ENCODE data around the gene OMA1. TPM values are rescaled to one million over a fixed set of nuclear protein-coding genes. Genes with fewer than 3 reads are reported as not detected.

The OMA1 gene
- total and polyA plus RNA-seq, 7 donors: 10.6 to 74.9 (median 34.3) TPM

GRCh38 chr1:58468612-58469011 lies 77.9 kb downstream of the OMA1 start:
- no peak for DNase-seq
- H3K27ac ChIP-seq: no peak overlapping the region
- no peaks in the 10 kb centered on the region for H3K9me3 ChIP-seq
- H3K4me1 ChIP-seq: peaks cover 0 to 11% (median 0%) of the 10 kb centered on the region in 4 donors
- H3K4me3 ChIP-seq: no peak overlapping the region
- no peaks in the 10 kb centered on the region for H3K36me3 ChIP-seq
- WGBS, 2 donors: 74% methylated on average over 5 of the region's 5 CpGs
- H3K27me3 ChIP-seq: no peaks in the 10 kb centered on the region
- intact Hi-C loops (cut with DNase I): no loop called here
- TF ChIP-seq POLR2AphosphoS5 (IDR thresholded peaks at IDR 0.05) (no peak), CTCF (IDR thresholded peaks at IDR 0.05) (no peak), EP300 (IDR thresholded peaks at IDR 0.05) (no peak), POLR2A (IDR thresholded peaks at IDR 0.05) (no peak)

GRCh38 chr1:58466630-58467241 lies 79.8 kb downstream of the OMA1 start:
- H3K4me3 ChIP-seq: no peak overlapping the region
- no peaks in the 10 kb centered on the region for H3K9me3 ChIP-seq
- H3K27ac ChIP-seq: no peak overlapping the region
- no peak for TF ChIP-seq EP300 (IDR thresholded peaks at IDR 0.05)
- TF ChIP-seq CTCF (IDR thresholded peaks at IDR 0.05): no peak
- TF ChIP-seq POLR2AphosphoS5 (IDR thresholded peaks at IDR 0.05): no peak
- TF ChIP-seq POLR2A (IDR thresholded peaks at IDR 0.05): no peak
- H3K36me3 ChIP-seq: no peaks in the 10 kb centered on the region
- intact Hi-C loops (cut with DNase I): no loop called here
- no peaks in the 10 kb centered on the region for H3K27me3 ChIP-seq
- WGBS, 2 donors: 88 to 89% methylated on average over 6 of the region's 6 CpGs
- peaks cover 0 to 11% (median 0%) of the 10 kb centered on the region in 4 donors for H3K4me1 ChIP-seq
- no peak for DNase-seq

- intact Hi-C loops (cut with DNase I): no loop called here
- WGBS, 2 donors: 71 to 76% methylated on average over 13 of the region's 13 CpGs
- H3K27ac ChIP-seq: no peak overlapping the region
- H3K4me1 ChIP-seq: peaks cover 0 to 11% (median 0%) of the 10 kb centered on the region in 4 donors
- H3K4me3 ChIP-seq: no peak overlapping the region
- TF ChIP-seq CTCF (IDR thresholded peaks at IDR 0.05) (no peak), EP300 (IDR thresholded peaks at IDR 0.05) (no peak), POLR2AphosphoS5 (IDR thresholded peaks at IDR 0.05) (no peak), POLR2A (IDR thresholded peaks at IDR 0.05) (no peak)
- no peaks in the 10 kb centered on the region for H3K9me3 ChIP-seq
- no peaks in the 10 kb centered on the region for H3K27me3 ChIP-seq
- H3K36me3 ChIP-seq: no peaks in the 10 kb centered on the region
- no peak for DNase-seq
These were observed 80.5 kb downstream of the OMA1 start for GRCh38 chr1:58465825-58466629.

- H3K36me3 ChIP-seq: no peaks in the 10 kb centered on the region
- DNase-seq: no peak
- H3K4me3 ChIP-seq: no peak overlapping the region
- H3K27ac ChIP-seq: no peak overlapping the region
- H3K9me3 ChIP-seq: no peaks in the 10 kb centered on the region
- peaks cover 0 to 11% (median 0%) of the 10 kb centered on the region in 4 donors for H3K4me1 ChIP-seq
- intact Hi-C loops (cut with DNase I): no loop called here
- no peaks in the 10 kb centered on the region for H3K27me3 ChIP-seq
- TF ChIP-seq POLR2A (IDR thresholded peaks at IDR 0.05): no peak
- no peak for TF ChIP-seq EP300 (IDR thresholded peaks at IDR 0.05)
- no peak for TF ChIP-seq CTCF (IDR thresholded peaks at IDR 0.05)
- TF ChIP-seq POLR2AphosphoS5 (IDR thresholded peaks at IDR 0.05): no peak
- WGBS, 2 donors: 75 to 79% methylated on average over 6 of the region's 6 CpGs
These were observed 81.3 kb downstream of the OMA1 start for GRCh38 chr1:58465176-58465575.

All from sigmoid colon (tissue), 7 donors.